Psoas muscle (tissue), 8 donors: ENCODE measurements around the gene SORL1. TPM values are rescaled to one million over a fixed set of nuclear protein-coding genes. Genes with fewer than 3 reads are reported as not detected.

Source experiments
- ATAC-seq, 4 donors: fragments of 200-7000 bp; cut with Tn5 transposase; one replicate each; pipeline ENCODE4 v1.9.1; 2020; ENCODE audit warnings: moderate library complexity in 3 of 4, mild to moderate bottlenecking in 2 of 4
- DNase-seq, 2 donors: peaks; one replicate each; pipeline ENCODE4 v3.0.0-alpha.2; 2020
- H3K27ac ChIP-seq: fragments of 200-600 bp; one replicate; pipeline ENCODE4 v1.8.0; 2022
- H3K27me3 ChIP-seq, 3 donors: fragments of 200-600 bp in 1 of 3; one replicate each; pipeline versions ENCODE4 v1.6.1 to v1.8.0; 2013 to 2022; ENCODE audit warnings: low read length in 2 of 3, mild to moderate bottlenecking in 2 of 3, moderate library complexity in 1 of 3; ENCODE audit not compliant: insufficient read depth in 3 of 3
- H3K36me3 ChIP-seq, 2 donors: fragments of 200-600 bp in 1 of 2; one replicate each; pipeline versions ENCODE4 v1.6.1 to v1.8.0; 2013 to 2022; ENCODE audit warnings: low read depth in 1 of 2, mild to moderate bottlenecking in 1 of 2, moderate library complexity in 1 of 2; ENCODE audit not compliant: insufficient read depth in 1 of 2
- H3K4me1 ChIP-seq: fragments of 200-600 bp; one replicate; pipeline ENCODE4 v1.8.0; 2022
- H3K4me3 ChIP-seq: fragments of 200-600 bp; one replicate; pipeline ENCODE4 v1.8.0; 2022; ENCODE audit warnings: mild to moderate bottlenecking
- H3K9me3 ChIP-seq: fragments of 200-600 bp; one replicate; pipeline ENCODE4 v1.8.0; 2022
- WGBS, 3 donors: extraction: QIAGEN DNeasy Blood & Tissue Kit; methylation state at CpG; one replicate each; pipeline versions ENCODE4 v1.1.6 to v1.1.7; 2013; 5-methylcytosine and 5-hydroxymethylcytosine counted together
- intact Hi-C, 2 donors: fragments of 100-400 bp; cut with DNase I; formaldehyde crosslinking; loops; one replicate each; pipeline versions ENCODE4 v1.11.0 to v1.14.2; 2022
- polyA plus RNA-seq, 3 donors: library from polyadenylated mRNA; stranded (reverse); fragments of 200-250 nt; gene quantifications; one replicate each; pipeline ENCODE4 v1.2.3, GENCODE V29; 2013
- total RNA-seq, 4 donors: library from RNA; stranded (reverse); fragmentation: NEBNext Ultra II Directional in 2 of 4; extraction: Animal tissue kit (Norgen Biotek cat#: 25700) in 2 of 4; gene quantifications; one replicate each; pipeline versions ENCODE4 v1.2.1 to v1.2.4, GENCODE V29; 2021 to 2023
- TF ChIP-seq, protein P1 (sequence below): fragments of 200-600 bp; IDR thresholded peaks from one replicate; pipeline ENCODE4 v1.8.0; 2022; ENCODE audit warnings: antibody characterized with exemption
- donor health status: healthy with polysubstance abuse.
- donor health status: DM: no; HTN: no; CAD: no; lungs with moderate emphysema.
- donor health status: Bipolar disorder and iron deficiency.
- donor health status: healthy.
- donor health status: DM: yes; HTN: yes; CAD: no.
- donor health status: DM: no; HTN: no; CAD: no.
- donor health status: DM: no; HTN: no; CAD: no.
- donor health status: DM: yes; HTN: yes; CAD: no.

The SORL1 gene
- total and polyA plus RNA-seq, 7 donors: 0.07 to 3.3 (median 1.5) TPM

DNA sequence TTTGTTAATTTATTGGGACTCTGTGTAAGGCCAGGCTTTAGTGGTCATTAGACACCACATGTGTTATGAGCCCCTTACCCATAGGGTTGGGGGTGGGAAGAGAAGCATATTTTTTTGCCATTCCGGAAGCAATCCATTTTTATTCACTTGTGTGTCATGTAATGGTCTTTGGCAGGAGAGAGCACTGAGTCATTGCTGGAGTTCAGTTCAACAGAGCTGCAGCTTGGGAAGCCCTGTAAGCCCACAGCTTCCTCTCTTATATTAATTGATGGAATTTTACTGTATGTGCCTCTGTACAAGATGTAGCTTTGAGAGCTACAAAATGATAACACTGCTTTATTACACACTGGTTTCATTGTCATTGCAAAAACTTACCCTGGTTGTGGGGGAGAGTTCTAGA is 177.9 kb downstream of the SORL1 start:
- DNase-seq: no peak
- WGBS, 3 donors: 46 to 68% (median 62%) methylated on average over 1 of the region's 1 CpG
- no peak for ATAC-seq
- H3K4me3 ChIP-seq: no peak overlapping the region
- no peaks in the 10 kb centered on the region for H3K9me3 ChIP-seq
- intact Hi-C loops: no loop called here
- H3K27ac ChIP-seq: no peak overlapping the region
- H3K27me3 ChIP-seq: no peaks in the 10 kb centered on the region
- TF ChIP-seq, protein P1, sequence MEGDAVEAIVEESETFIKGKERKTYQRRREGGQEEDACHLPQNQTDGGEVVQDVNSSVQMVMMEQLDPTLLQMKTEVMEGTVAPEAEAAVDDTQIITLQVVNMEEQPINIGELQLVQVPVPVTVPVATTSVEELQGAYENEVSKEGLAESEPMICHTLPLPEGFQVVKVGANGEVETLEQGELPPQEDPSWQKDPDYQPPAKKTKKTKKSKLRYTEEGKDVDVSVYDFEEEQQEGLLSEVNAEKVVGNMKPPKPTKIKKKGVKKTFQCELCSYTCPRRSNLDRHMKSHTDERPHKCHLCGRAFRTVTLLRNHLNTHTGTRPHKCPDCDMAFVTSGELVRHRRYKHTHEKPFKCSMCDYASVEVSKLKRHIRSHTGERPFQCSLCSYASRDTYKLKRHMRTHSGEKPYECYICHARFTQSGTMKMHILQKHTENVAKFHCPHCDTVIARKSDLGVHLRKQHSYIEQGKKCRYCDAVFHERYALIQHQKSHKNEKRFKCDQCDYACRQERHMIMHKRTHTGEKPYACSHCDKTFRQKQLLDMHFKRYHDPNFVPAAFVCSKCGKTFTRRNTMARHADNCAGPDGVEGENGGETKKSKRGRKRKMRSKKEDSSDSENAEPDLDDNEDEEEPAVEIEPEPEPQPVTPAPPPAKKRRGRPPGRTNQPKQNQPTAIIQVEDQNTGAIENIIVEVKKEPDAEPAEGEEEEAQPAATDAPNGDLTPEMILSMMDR: no peak
- no peaks in the 10 kb centered on the region for H3K36me3 ChIP-seq
- no peaks in the 10 kb centered on the region for H3K4me1 ChIP-seq

DNA sequence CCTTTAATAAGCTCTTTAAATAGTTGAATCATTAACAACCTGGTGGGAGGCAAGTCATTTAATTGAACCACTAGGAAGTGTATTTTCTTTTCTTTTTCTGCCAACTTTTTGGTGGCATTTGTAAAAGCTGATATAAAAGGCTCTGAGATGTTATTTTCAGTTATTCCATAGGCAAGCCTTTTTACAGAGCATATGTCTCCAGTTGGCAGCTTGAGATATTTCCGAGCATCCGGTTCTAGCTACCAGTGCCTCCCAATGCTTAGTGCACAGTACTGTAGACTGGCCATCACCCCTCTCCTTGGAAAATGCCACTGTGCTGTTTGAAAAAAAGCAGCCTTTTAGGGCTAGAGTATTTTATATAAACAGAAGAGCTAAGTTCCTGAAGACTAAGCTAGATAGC is 179.3 kb downstream of the SORL1 start:
- H3K27me3 ChIP-seq: no peaks in the 10 kb centered on the region
- H3K4me3 ChIP-seq: no peak overlapping the region
- 94 to 98% (median 98%) methylated on average over 2 of the region's 2 CpGs for WGBS, 3 donors

DNA sequence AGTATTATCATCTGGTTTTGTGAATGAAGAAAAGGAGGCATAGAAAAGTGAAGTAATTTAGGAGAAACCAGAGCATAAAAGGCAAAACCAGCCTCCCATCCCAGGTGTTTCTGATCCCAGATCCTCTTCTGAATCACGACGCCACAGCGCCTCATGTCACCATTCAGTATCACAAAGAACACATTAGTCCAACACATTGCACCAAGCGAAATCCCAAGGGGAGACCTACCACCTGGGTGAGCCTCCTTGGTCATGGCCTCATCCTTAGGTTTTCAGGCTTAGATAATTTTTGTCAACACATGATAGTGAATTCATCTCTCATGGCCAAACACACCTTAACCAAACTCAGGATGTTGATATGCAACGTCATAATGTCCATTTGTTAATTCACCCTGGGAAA is 182.2 kb downstream of the SORL1 start:
- H3K27ac ChIP-seq: no peak overlapping the region
- ATAC-seq: no peak
- DNase-seq: no peak
- H3K27me3 ChIP-seq: no peaks in the 10 kb centered on the region
- H3K9me3 ChIP-seq: no peaks in the 10 kb centered on the region
- WGBS, 3 donors: 95 to 98% (median 95%) methylated on average over 5 of the region's 5 CpGs
- no peaks in the 10 kb centered on the region for H3K36me3 ChIP-seq
- H3K4me3 ChIP-seq: no peak overlapping the region
- no peaks in the 10 kb centered on the region for H3K4me1 ChIP-seq
- intact Hi-C loops: no loop called here
- TF ChIP-seq, protein P1: no peak

More for the DNA sequence above, 179.3 kb downstream of the SORL1 start:
- Histone ChIP-seq H3K27ac (no peak overlapping the region), H3K9me3 (no peaks in the 10 kb centered on the region), H3K36me3 (no peaks in the 10 kb centered on the region), H3K4me1 (no peaks in the 10 kb centered on the region)
- ATAC-seq (no peak), DNase-seq (no peak)
- TF ChIP-seq, protein P1: no peak
- intact Hi-C loops: no loop called here

DNA sequence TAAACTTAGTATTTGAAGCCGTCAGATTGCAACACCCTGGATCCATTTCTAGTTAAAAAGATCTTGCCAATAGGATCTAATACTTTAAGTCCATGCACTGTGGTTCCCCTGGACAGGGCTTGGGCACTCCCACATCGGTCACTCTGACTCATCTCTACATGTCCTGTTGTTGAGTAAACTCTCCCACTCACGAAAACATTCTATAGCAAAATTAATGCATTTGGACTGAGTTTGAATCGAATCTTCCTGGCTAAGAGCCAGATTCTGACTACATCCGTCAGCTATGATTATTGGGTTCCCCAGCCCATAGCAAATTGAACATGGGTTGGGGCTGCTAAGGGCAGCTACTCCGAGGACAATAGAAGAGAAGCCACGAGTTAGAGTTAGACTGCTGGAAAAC is 182.8 kb downstream of the SORL1 start:
- TF ChIP-seq, protein P1: no peak
- Histone ChIP-seq H3K4me3 (no peak overlapping the region), H3K9me3 (no peaks in the 10 kb centered on the region), H3K36me3 (no peaks in the 10 kb centered on the region), H3K27me3 (no peaks in the 10 kb centered on the region), H3K27ac (no peak overlapping the region), H3K4me1 (no peaks in the 10 kb centered on the region)
- no peak for ATAC-seq
- WGBS, 3 donors: 33 to 49% (median 39%) methylated on average over 7 of the region's 7 CpGs
- intact Hi-C loops: no loop called here
- DNase-seq: no peak

DNA sequence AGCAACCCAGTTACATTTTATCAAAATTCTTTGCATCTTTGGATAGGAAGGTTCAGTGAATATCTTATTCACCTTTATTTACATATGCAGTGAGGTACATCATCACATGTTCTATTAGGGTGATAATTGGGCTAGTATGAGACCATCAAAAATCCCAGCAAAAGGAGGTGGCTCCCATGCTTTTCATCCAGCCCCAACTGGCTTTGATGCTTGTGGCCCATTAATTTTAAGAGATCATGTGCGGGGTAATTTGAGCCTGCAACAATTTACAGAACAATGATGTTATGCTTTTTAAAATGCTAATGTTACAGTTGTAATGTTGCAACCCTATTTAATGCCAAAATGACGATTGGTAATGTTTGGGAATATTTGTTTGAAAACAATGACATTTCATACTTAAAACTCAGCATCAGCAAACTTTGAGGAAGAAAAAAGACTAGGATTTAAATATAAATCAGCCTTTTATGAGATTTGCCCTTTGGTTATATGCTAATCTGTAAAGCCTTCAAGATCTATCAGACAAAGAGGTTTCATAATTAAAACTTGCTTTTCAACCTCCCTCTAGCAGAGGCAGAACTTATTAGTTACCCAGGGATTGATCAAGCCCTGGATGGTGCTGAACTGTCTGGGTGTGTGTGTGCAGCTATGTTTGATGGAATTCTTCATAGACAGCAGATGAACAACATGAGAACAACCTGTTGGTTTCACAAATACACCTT is 184.1 kb downstream of the SORL1 start:
- Histone ChIP-seq H3K4me1 (no peaks in the 10 kb centered on the region), H3K27me3 (no peaks in the 10 kb centered on the region), H3K9me3 (no peaks in the 10 kb centered on the region), H3K36me3 (no peaks in the 10 kb centered on the region), H3K4me3 (no peak overlapping the region), H3K27ac (no peak overlapping the region)
- 43 to 50% (median 45%) methylated on average over 2 of the region's 2 CpGs for WGBS, 3 donors
- TF ChIP-seq, protein P1: no peak
- ATAC-seq (no peak), DNase-seq (no peak)
- intact Hi-C loops: no loop called here
